ENCODE data around the gene PPP1R12A.

DNA sequence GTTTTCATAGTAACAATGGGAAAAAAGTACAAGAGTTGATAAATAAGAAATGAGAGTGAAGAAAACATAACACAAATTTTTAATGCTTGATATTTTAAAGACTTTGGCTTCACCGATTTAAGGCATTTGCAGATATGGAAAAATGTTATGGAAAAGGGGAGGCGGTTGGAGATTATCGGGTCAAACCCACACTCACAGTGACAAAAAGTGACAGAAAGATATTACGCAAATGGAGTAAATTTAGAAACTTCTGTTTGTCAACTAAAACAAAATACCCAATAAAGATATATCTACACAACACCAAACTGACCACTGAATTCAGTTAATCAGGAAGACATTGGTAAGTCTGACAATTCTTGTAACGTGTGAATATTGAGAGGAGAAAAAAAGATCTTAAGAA is 2.5 kb downstream of the PPP1R12A start:
- TF ChIP-seq POLR2A (IDR thresholded peaks at IDR 0.05; ENCODE audit: low read length) (no peak), GATA1 (IDR thresholded peaks at IDR 0.05; ENCODE audit: low read depth, low read length) (no peak)
